Stomach (tissue), 9 donors: ENCODE data around the gene TTLL8. TPM values are rescaled to one million over a fixed set of nuclear protein-coding genes. Genes with fewer than 3 reads are reported as not detected.
A peak's percentile ranks its signal among the peaks of the same experiment; 100 is the strongest.

Source experiments
- DNase-seq, 2 donors: peaks; one replicate each; pipeline versions ENCODE4 v3.0.0 to v3.0.0-alpha.2; 2013 to 2019
- H3K27ac ChIP-seq, 5 donors: fragments of 200-600 bp in 4 of 5; sonication (generic) in 4 of 5; one replicate each; pipeline ENCODE4 v1.5.1; 2013 to 2019; ENCODE audit warnings: mild to moderate bottlenecking in 1 of 5, moderate library complexity in 1 of 5
- H3K27me3 ChIP-seq, 3 donors: fragments of 200-600 bp; sonication (generic); one replicate each; pipeline ENCODE4 v1.5.1; 2017 to 2019; ENCODE audit warnings: mixed run types in 1 of 3
- H3K36me3 ChIP-seq, 4 donors: fragments of 200-600 bp; sonication (generic); 1 replicate in 3 of 4; 2 replicates in 1 of 4; pipeline ENCODE4 v1.5.1; 2016 to 2019
- H3K4me1 ChIP-seq, 4 donors: fragments of 200-600 bp; sonication (generic); one replicate each; pipeline ENCODE4 v1.5.1; 2016 to 2019
- H3K4me3 ChIP-seq, 4 donors: fragments of 200-600 bp; sonication (generic) in 3 of 4; one replicate each; pipeline ENCODE4 v1.5.1; 2016 to 2019; ENCODE audit warnings: mild to moderate bottlenecking in 1 of 4
- H3K9me3 ChIP-seq, 4 donors: fragments of 200-600 bp; sonication (generic); one replicate each; pipeline ENCODE4 v1.5.1; 2016 to 2019
- EP300 ChIP-seq: sonication (generic); formaldehyde crosslinking; IDR thresholded peaks from one replicate; pipeline ENCODE4 v1.6.1; 2017; ENCODE audit warnings: antibody characterized with exemption
- POLR2A ChIP-seq, 4 donors: fragments of 450-650 bp; IDR thresholded peaks; one replicate each; pipeline ENCODE4 v1.6.1; 2016; ENCODE audit warnings: antibody characterized with exemption in 4 of 4, control low read depth in 2 of 4, mild to moderate bottlenecking in 1 of 4, moderate library complexity in 1 of 4
- WGBS, 5 donors: extraction: QIAGEN DNeasy Blood & Tissue Kit in 3 of 5; methylation state at CpG; one replicate each; pipeline versions ENCODE4 v1.1.5 to v1.1.7; 2013 to 2018; 5-methylcytosine and 5-hydroxymethylcytosine counted together
- intact Hi-C: fragments of 100-400 bp; cut with DNase I; formaldehyde crosslinking; loops from one replicate; pipeline ENCODE4 v1.15.1; 2023; ENCODE audit warnings: low total_unique reads
- polyA plus RNA-seq, 3 donors: library from polyadenylated mRNA; stranded (reverse); fragments of 200-250 nt; gene quantifications; one replicate each; pipeline ENCODE4 v1.2.3, GENCODE V29; 2013
- total RNA-seq, 5 donors: library from RNA; depleted of rRNA; stranded (reverse); fragments of >200 nt; gene quantifications; one replicate each; pipeline versions ENCODE4 v1.1.0 to v1.2.3, GENCODE V29; 2014 to 2016
- donor health status: healthy with polysubstance abuse.
- donor health status: Bipolar disorder and iron deficiency.
- donor health status: healthy.

The TTLL8 gene
- total and polyA plus RNA-seq, 8 donors: not detected

- H3K36me3 ChIP-seq: peaks cover 11 to 18% (median 15%) of the 10 kb centered on the region in 4 donors
- TF ChIP-seq POLR2A (IDR thresholded peaks at IDR 0.05): peak in 1 of 4 donors; percentile 8
- no peak for TF ChIP-seq EP300
- H3K27me3 ChIP-seq: peaks cover 0 to 11% (median 0%) of the 10 kb centered on the region in 3 donors
- peak overlapping the region; percentile 94 to 98 (median 98) for H3K27ac ChIP-seq
- peak; percentile 23 to 27 for DNase-seq
- intact Hi-C loops: no loop called here
- H3K4me1 ChIP-seq: peaks cover 70 to 86% (median 82%) of the 10 kb centered on the region in 4 donors
- no peak overlapping the region for H3K4me3 ChIP-seq
- no peaks in the 10 kb centered on the region for H3K9me3 ChIP-seq
- 82 to 96% (median 92%) methylated on average over 6 to 16 of the region's 16 CpGs for WGBS, 5 donors
Measured at GRCh38 chr22:49968831-49969661, 89.1 kb downstream of the TTLL8 start.

Other genes with a start within 250 kb of the TTLL8 start
- gene BRD1, start 230.4 kb downstream of the TTLL8 start, total RNA-seq: 10 to 100 TPM; 29.2 to 92.4 (median 49.4) TPM
- 10 to 100 TPM; 10.0 to 17.7 (median 16.0) TPM for gene BRD1, start 230.4 kb downstream of the TTLL8 start, polyA plus RNA-seq
- 10 to 100 TPM; 11.9 to 31.7 (median 21.6) TPM for gene ZBED4, start 204.5 kb downstream of the TTLL8 start, total RNA-seq
- 1 to 10 TPM; 2.2 to 3.2 (median 3.2) TPM for gene ZBED4, start 204.5 kb downstream of the TTLL8 start, polyA plus RNA-seq
- 10 to 100 TPM in 2 of 5 donors, 1 to 10 TPM in 3; 2.3 to 30.7 (median 9.4) TPM for gene ALG12, start 139.9 kb downstream of the TTLL8 start, total RNA-seq
- gene ALG12, start 139.9 kb downstream of the TTLL8 start, polyA plus RNA-seq: 1 to 10 TPM; 3.8 to 9.2 (median 8.8) TPM
- gene CRELD2, start 139.7 kb downstream of the TTLL8 start, total RNA-seq: 10 to 100 TPM; 35.4 to 83.0 (median 81.1) TPM
- gene CRELD2, start 139.7 kb downstream of the TTLL8 start, polyA plus RNA-seq: 10 to 100 TPM; 19.4 to 30.4 (median 29.0) TPM
- 100 to 1,000 TPM in 3 of 5 donors, 10 to 100 TPM in 2; 51.9 to 802 (median 298) TPM for gene PIM3, start 97.5 kb downstream of the TTLL8 start, total RNA-seq
- gene PIM3, start 97.5 kb downstream of the TTLL8 start, polyA plus RNA-seq: 10 to 100 TPM; 75.6 to 87.6 (median 81.6) TPM
- 1 to 10 TPM in 1 of 5 donors, under 1 TPM in 2, not detected in 2; 0.87 to 1.2 (median 0.92) TPM for gene IL17REL, start 45.5 kb downstream of the TTLL8 start, total RNA-seq
- under 1 TPM in 1 of 3 donors, not detected in 2; 0.03 TPM for gene IL17REL, start 45.5 kb downstream of the TTLL8 start, polyA plus RNA-seq
- gene MLC1, start 27.1 kb upstream of the TTLL8 start, total RNA-seq: not detected
- gene MLC1, start 27.1 kb upstream of the TTLL8 start, polyA plus RNA-seq: not detected
- 1 to 10 TPM in 2 of 5 donors, not detected in 3; 2.0 to 2.8 TPM for gene MOV10L1, start 31.7 kb upstream of the TTLL8 start, total RNA-seq
- under 1 TPM; 0.12 to 0.46 (median 0.40) TPM for gene MOV10L1, start 31.7 kb upstream of the TTLL8 start, polyA plus RNA-seq
- gene PANX2, start 112.4 kb upstream of the TTLL8 start, total RNA-seq: 1 to 10 TPM in 2 of 5 donors, under 1 TPM in 1, not detected in 2; 0.29 to 1.8 (median 1.6) TPM
- gene PANX2, start 112.4 kb upstream of the TTLL8 start, polyA plus RNA-seq: 1 to 10 TPM in 1 of 3 donors, under 1 TPM in 1, not detected in 1; 0.25 to 1.1 TPM
- gene TRABD, start 127.6 kb upstream of the TTLL8 start, total RNA-seq: 100 to 1,000 TPM in 2 of 5 donors, 10 to 100 TPM in 3; 13.2 to 245 (median 56.7) TPM
- gene TRABD, start 127.6 kb upstream of the TTLL8 start, polyA plus RNA-seq: 10 to 100 TPM; 41.4 to 46.4 (median 45.5) TPM
- gene SELENOO, start 142.7 kb upstream of the TTLL8 start, total RNA-seq: 100 to 1,000 TPM in 1 of 5 donors, 10 to 100 TPM in 4; 10.1 to 185 (median 57.2) TPM
- 10 to 100 TPM; 30.9 to 37.5 (median 33.1) TPM for gene SELENOO, start 142.7 kb upstream of the TTLL8 start, polyA plus RNA-seq
- gene TUBGCP6, start 186.7 kb upstream of the TTLL8 start, total RNA-seq: 100 to 1,000 TPM in 1 of 5 donors, 10 to 100 TPM in 4; 40.4 to 112 (median 91.5) TPM
- 10 to 100 TPM; 37.8 to 59.0 (median 38.8) TPM for gene TUBGCP6, start 186.7 kb upstream of the TTLL8 start, polyA plus RNA-seq
- gene HDAC10, start 193.0 kb upstream of the TTLL8 start, total RNA-seq: 100 to 1,000 TPM in 2 of 5 donors, 10 to 100 TPM in 3; 15.4 to 156 (median 74.1) TPM
- 10 to 100 TPM; 24.7 to 41.4 (median 36.2) TPM for gene HDAC10, start 193.0 kb upstream of the TTLL8 start, polyA plus RNA-seq
- gene MAPK12, start 203.4 kb upstream of the TTLL8 start, total RNA-seq: 10 to 100 TPM in 2 of 5 donors, 1 to 10 TPM in 3; 5.2 to 49.6 (median 9.3) TPM
- 1 to 10 TPM; 4.7 to 9.3 (median 7.1) TPM for gene MAPK12, start 203.4 kb upstream of the TTLL8 start, polyA plus RNA-seq
- 10 to 100 TPM in 1 of 5 donors, 1 to 10 TPM in 2, under 1 TPM in 1, not detected in 1; 0.29 to 10.1 (median 5.7) TPM for gene MAPK11, start 212.1 kb upstream of the TTLL8 start, total RNA-seq
- gene MAPK11, start 212.1 kb upstream of the TTLL8 start, polyA plus RNA-seq: 10 to 100 TPM in 2 of 3 donors, 1 to 10 TPM in 1; 8.5 to 13.6 (median 12.3) TPM
- 100 to 1,000 TPM; 105 to 648 (median 400) TPM for gene PLXNB2, start 249.3 kb upstream of the TTLL8 start, total RNA-seq
- 100 to 1,000 TPM in 2 of 3 donors, 10 to 100 TPM in 1; 50.3 to 197 (median 147) TPM for gene PLXNB2, start 249.3 kb upstream of the TTLL8 start, polyA plus RNA-seq